Measurements from ENCODE around the gene MS4A14. TPM values are rescaled to one million over a fixed set of nuclear protein-coding genes. Genes with fewer than 3 reads are reported as not detected.
"Not testable (repeated sequence)": the region's sequence is repeated elsewhere in the genome, so short reads cannot be mapped to it uniquely, and the experiment has no call there.

The MS4A14 gene
- total RNA-seq, 1 experiment from 2014 or later: not detected

DNA sequence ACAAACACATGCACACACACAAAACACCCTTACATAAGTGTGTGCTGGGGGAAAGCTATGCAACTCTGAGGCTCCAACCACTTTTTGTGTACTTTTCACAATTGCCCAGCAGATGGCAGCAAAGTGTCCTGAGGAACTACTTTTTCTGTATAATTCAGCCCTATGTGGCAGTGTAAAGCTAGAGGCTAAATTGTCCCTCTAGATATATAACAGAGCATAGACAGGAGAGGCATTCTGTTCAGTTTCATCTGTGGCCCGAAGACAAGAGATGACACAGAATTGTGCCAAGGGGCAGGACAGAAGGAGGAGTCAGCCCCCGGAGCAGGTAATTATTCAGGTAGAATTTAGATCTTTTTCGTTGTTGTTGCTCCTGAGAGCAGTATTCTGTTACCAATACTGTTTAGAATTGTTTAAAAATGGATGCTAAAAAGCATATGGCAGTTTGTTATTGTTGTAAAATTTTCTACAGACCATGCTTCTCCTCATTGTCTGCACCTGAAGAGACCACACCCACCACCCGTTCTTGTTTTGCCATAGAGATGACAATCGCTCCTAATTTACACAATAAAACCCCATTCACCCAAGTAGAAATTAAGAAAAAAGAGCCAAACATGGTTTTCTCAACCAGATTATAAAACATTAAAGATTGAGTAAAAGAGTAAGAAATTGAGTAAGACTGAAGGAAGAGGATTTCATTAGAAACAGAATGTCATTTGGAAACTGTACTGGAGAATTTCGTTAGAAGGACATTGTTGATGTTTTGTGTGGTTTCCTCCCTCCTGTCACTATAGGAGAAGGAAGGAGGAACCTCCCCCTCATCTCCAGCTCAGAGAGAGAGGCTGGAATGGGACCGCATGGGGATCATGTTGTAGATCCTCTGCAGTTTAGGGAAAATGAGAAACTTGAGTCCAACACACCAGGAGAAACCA, 32.5 kb upstream of the MS4A14 start:
- H3K27me3 Mint-ChIP-seq (ENCODE audit: insufficient read depth, unreplicated experiment): peaks cover 30% of the 10 kb centered on the region
- H3K27ac Mint-ChIP-seq (ENCODE audit: low read depth, unreplicated experiment): no peak overlapping the region
- ChIA-PET CTCF (interaction anchor here (0.5 to 4.8 kb wide), 54 partner anchors 9 to 823 kb away, joined by 3 to 87 read pairs (median 4); partner anchors contain the start of genes MS4A1, MS4A15 and MS4A6A), POLR2A (interaction anchor here (0.7 kb wide), 1 partner anchor 17 kb away, joined by 3 read pairs; no protein-coding TSS in a partner anchor)
- TF ChIP-seq, protein P1, sequence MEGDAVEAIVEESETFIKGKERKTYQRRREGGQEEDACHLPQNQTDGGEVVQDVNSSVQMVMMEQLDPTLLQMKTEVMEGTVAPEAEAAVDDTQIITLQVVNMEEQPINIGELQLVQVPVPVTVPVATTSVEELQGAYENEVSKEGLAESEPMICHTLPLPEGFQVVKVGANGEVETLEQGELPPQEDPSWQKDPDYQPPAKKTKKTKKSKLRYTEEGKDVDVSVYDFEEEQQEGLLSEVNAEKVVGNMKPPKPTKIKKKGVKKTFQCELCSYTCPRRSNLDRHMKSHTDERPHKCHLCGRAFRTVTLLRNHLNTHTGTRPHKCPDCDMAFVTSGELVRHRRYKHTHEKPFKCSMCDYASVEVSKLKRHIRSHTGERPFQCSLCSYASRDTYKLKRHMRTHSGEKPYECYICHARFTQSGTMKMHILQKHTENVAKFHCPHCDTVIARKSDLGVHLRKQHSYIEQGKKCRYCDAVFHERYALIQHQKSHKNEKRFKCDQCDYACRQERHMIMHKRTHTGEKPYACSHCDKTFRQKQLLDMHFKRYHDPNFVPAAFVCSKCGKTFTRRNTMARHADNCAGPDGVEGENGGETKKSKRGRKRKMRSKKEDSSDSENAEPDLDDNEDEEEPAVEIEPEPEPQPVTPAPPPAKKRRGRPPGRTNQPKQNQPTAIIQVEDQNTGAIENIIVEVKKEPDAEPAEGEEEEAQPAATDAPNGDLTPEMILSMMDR (IDR thresholded peaks at IDR 0.05; ENCODE audit: unreplicated experiment): peak; percentile 79
- no peaks in the 10 kb centered on the region for H3K36me3 Mint-ChIP-seq (ENCODE audit: insufficient read depth, unreplicated experiment)
- no peak overlapping the region for H3K4me3 Mint-ChIP-seq (ENCODE audit: unreplicated experiment)
- DNase-seq (ENCODE audit: unreplicated experiment): peak; percentile 77
- H3K4me1 Mint-ChIP-seq (ENCODE audit: insufficient read depth, unreplicated experiment): peaks cover 8% of the 10 kb centered on the region
- BruUV-seq (replicated peaks): no TSS peak
- intact Hi-C loops (cut with micrococcal nuclease): loop anchor here (1.0 to 5.0 kb wide), 3 partner anchors 123 to 393 kb away; partner anchors contain the start of gene MS4A15
- H3K9me3 Mint-ChIP-seq (ENCODE audit: unreplicated experiment): no peaks in the 10 kb centered on the region

DNA sequence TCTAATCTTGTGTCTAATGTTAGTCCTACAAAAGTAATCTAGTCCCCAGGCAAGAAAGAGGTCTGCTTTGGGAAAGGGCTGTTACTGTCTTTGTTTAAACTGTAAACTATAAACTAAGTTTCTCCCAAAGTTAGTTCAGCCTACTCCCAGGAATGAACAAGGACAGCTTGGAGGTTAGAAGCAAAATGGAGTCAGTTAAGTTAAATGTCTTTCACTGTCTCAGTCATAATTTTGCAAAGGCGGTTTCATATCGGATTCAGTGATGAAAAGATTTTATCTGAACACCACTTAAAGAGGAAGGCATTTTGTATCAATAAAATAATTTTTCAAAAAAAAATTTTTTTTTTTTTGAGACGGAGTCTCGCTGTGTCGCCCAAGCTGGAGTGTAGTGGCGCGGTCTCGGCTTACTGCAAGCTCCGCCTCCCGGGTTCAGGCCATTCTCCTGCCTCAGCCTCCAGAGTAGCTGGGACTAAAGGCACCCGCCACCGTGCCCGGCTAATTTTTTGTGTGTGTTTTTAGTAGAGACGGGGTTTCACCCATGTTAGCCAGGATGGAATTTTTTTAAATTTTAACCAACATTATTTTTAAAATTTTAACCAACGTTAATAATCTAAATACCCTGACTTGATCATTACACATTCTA, 29.9 kb upstream of the MS4A14 start:
- H3K27me3 Mint-ChIP-seq (ENCODE audit: insufficient read depth, unreplicated experiment): peaks cover 30% of the 10 kb centered on the region
- intact Hi-C loops (cut with micrococcal nuclease); H3K36me3 Mint-ChIP-seq (ENCODE audit: insufficient read depth, unreplicated experiment); BruUV-seq (replicated peaks); POLR2A ChIA-PET; H3K9me3 Mint-ChIP-seq (ENCODE audit: unreplicated experiment); DNase-seq (ENCODE audit: unreplicated experiment); H3K27ac Mint-ChIP-seq (ENCODE audit: low read depth, unreplicated experiment); H3K4me3 Mint-ChIP-seq (ENCODE audit: unreplicated experiment): not testable (repeated sequence)
- CTCF ChIA-PET: interaction anchor here (1.0 to 5.5 kb wide), 4 partner anchors 23 to 397 kb away, joined by 3 to 34 read pairs (median 4); no protein-coding TSS in a partner anchor
- peaks cover 21% of the 10 kb centered on the region for H3K4me1 Mint-ChIP-seq (ENCODE audit: insufficient read depth, unreplicated experiment)

DNA sequence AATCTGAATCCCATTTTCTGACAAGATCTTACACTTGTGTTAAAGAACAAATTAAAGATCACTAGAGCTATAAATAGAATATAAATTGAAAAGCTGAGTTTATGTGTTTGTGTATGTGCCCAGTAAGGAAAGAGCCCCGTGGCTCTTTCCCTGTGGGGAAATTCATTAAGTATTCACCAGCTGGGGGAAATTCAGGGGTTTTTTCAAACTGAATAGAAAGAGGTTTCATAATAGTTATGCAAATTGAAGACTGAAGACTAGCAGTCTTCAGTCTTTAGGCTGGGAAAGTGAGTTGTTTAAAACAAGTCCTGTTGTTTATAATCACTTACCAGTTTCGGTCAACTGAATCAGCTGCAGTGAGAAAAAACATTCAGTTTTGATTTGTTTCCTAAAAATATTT, 29.2 kb upstream of the MS4A14 start:
- BruUV-seq (replicated peaks): no TSS peak
- intact Hi-C loops (cut with micrococcal nuclease): no loop called here

DNA sequence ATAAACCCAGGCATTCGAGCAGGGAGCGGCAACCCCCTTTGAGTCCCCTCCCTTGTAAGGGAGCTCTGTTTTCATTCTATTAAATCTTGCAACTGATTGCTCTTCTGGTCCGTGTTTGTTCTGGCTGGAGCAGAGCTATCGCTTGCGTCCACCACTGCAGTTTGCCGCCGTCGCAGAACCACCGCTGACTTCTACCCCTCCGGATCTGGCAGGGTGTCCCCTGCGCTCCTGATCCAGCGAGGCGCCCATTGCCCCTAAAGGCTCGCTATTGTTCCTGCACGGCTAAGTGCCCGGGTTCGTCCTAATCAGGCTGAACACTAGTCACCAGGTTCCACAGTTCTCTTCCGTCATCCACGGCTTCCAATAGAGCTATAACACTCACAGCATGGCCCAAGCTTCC, 28.4 kb upstream of the MS4A14 start:
- Mint-ChIP-seq H3K27me3 (ENCODE audit: insufficient read depth, unreplicated experiment) (peaks cover 32% of the 10 kb centered on the region), H3K9me3 (ENCODE audit: unreplicated experiment) (no peaks in the 10 kb centered on the region), H3K36me3 (ENCODE audit: insufficient read depth, unreplicated experiment) (no peaks in the 10 kb centered on the region), H3K27ac (ENCODE audit: low read depth, unreplicated experiment) (no peak overlapping the region), H3K4me3 (ENCODE audit: unreplicated experiment) (no peak overlapping the region), H3K4me1 (ENCODE audit: insufficient read depth, unreplicated experiment) (peaks cover 25% of the 10 kb centered on the region)
- intact Hi-C loops (cut with micrococcal nuclease): no loop called here
- no peak for DNase-seq (ENCODE audit: unreplicated experiment)
- ChIA-PET CTCF (interaction anchor here (0.5 to 5.5 kb wide), 3 partner anchors 33 to 891 kb away, joined by 4 to 34 read pairs (median 6); no protein-coding TSS in a partner anchor), POLR2A (no interaction called here)
- TF ChIP-seq, protein P1 (IDR thresholded peaks at IDR 0.05; ENCODE audit: unreplicated experiment): no peak
- no TSS peak for BruUV-seq (replicated peaks)

More for the DNA sequence above, 29.2 kb upstream of the MS4A14 start:
- DNase-seq (ENCODE audit: unreplicated experiment): no peak
- TF ChIP-seq, protein P1 (IDR thresholded peaks at IDR 0.05; ENCODE audit: unreplicated experiment): no peak
- H3K27ac Mint-ChIP-seq (ENCODE audit: low read depth, unreplicated experiment): no peak overlapping the region
- H3K27me3 Mint-ChIP-seq (ENCODE audit: insufficient read depth, unreplicated experiment): peaks cover 30% of the 10 kb centered on the region
- H3K4me3 Mint-ChIP-seq (ENCODE audit: unreplicated experiment): no peak overlapping the region
- POLR2A ChIA-PET: no interaction called here
- no peaks in the 10 kb centered on the region for H3K9me3 Mint-ChIP-seq (ENCODE audit: unreplicated experiment)
- H3K36me3 Mint-ChIP-seq (ENCODE audit: insufficient read depth, unreplicated experiment): no peaks in the 10 kb centered on the region
- peaks cover 25% of the 10 kb centered on the region for H3K4me1 Mint-ChIP-seq (ENCODE audit: insufficient read depth, unreplicated experiment)
- CTCF ChIA-PET: interaction anchor here (1.0 to 5.5 kb wide), 4 partner anchors 24 to 252 kb away, joined by 4 to 34 read pairs (median 4); no protein-coding TSS in a partner anchor
